HepG2 (cell line): ENCODE measurements around the gene HNRNPH2. TPM values are rescaled to one million over a fixed set of nuclear protein-coding genes. Genes with fewer than 3 reads are reported as not detected.

Experiments used
- BRD4 ChIP-seq: sonication (generic); formaldehyde crosslinking; IDR thresholded peaks from 2 replicates; pipeline ENCODE4 v1.4.0; 2020; ENCODE audit warnings: missing genetic modification reagents
- CHD2 ChIP-seq: IDR thresholded peaks from 2 replicates; pipeline ENCODE4 v1.6.1; 2011; ENCODE audit warnings: low read depth, low read length, improper control_type of control experiment
- ETV6 ChIP-seq: sonication (generic); formaldehyde crosslinking; conservative IDR thresholded peaks from 2 replicates; pipeline ENCODE4 v1.4.0; 2020; ENCODE audit warnings: missing genetic modification reagents
- GPN1 ChIP-seq: sonication (generic); formaldehyde crosslinking; IDR thresholded peaks from 2 replicates; pipeline ENCODE4 v1.5.1; 2020; ENCODE audit warnings: missing genetic modification reagents, borderline replicate concordance
- HNRNPLL ChIP-seq: fragments of 200-400 bp; formaldehyde crosslinking; IDR thresholded peaks from 2 replicates; pipeline ENCODE4 v1.6.1; 2017; ENCODE audit warnings: mild to moderate bottlenecking, low read depth, low read length; ENCODE audit not compliant: poor library complexity, severe bottlenecking
- MBD4 ChIP-seq: IDR thresholded peaks from 2 replicates; pipeline ENCODE4 v1.6.1; 2012; ENCODE audit warnings: low read length, inconsistent platforms, borderline replicate concordance
- MTA1 ChIP-seq: sonication (generic); formaldehyde crosslinking; IDR thresholded peaks from 2 replicates; pipeline ENCODE4 v1.4.0; 2020; ENCODE audit warnings: missing genetic modification reagents, mild to moderate bottlenecking, borderline replicate concordance
- RAD51 ChIP-seq: fragments of 450-650 bp; IDR thresholded peaks from 2 replicates; pipeline ENCODE4 v1.6.1; 2016; ENCODE audit warnings: borderline replicate concordance
- SATB2 ChIP-seq: sonication (generic); formaldehyde crosslinking; IDR thresholded peaks from 2 replicates; pipeline ENCODE4 v1.5.0; 2020; ENCODE audit warnings: missing genetic modification reagents
- SSRP1 ChIP-seq: IDR thresholded peaks from 2 replicates; pipeline ENCODE4 v1.6.1; 2016; ENCODE audit warnings: control low read depth
- TCF12 ChIP-seq, 2 experiments: fragments of 450-650 bp in 1 of 2; sonication (generic) in 1 of 2; formaldehyde crosslinking in 1 of 2; IDR thresholded peaks; 2 replicates each; pipeline versions ENCODE4 v1.6.1 to v1.8.0; 2017 to 2022; ENCODE audit warnings: antibody characterized with exemption in 1 of 2, mild to moderate bottlenecking in 1 of 2, missing genetic modification reagents in 1 of 2, moderate library complexity in 1 of 2
- TGIF2 ChIP-seq: IDR thresholded peaks from 2 replicates; pipeline ENCODE4 v1.6.1; 2016; ENCODE audit warnings: control low read depth, missing compliant biosample characterization
- ZFAT ChIP-seq: sonication (generic); formaldehyde crosslinking; conservative IDR thresholded peaks from 2 replicates; pipeline ENCODE4 v1.8.1; 2023; ENCODE audit warnings: missing genetic modification reagents, inconsistent platforms
- ZNF430 ChIP-seq: sonication (generic); formaldehyde crosslinking; IDR thresholded peaks from 2 replicates; pipeline ENCODE4 v1.9.0; 2021; ENCODE audit warnings: mild to moderate bottlenecking, missing genetic modification reagents
- ZNF431 ChIP-seq: sonication (generic); formaldehyde crosslinking; IDR thresholded peaks from 2 replicates; pipeline ENCODE4 v1.9.0; 2022; ENCODE audit warnings: missing genetic modification reagents, low read depth, mild to moderate bottlenecking, borderline replicate concordance
- ZNF446 ChIP-seq: sonication (generic); formaldehyde crosslinking; IDR thresholded peaks from 2 replicates; pipeline ENCODE4 v1.5.0; 2020; ENCODE audit warnings: mild to moderate bottlenecking, missing genetic modification reagents
- ZNF496 ChIP-seq: sonication (generic); formaldehyde crosslinking; IDR thresholded peaks from 2 replicates; pipeline ENCODE4 v1.8.1; 2023; ENCODE audit warnings: mild to moderate bottlenecking, moderate library complexity, missing genetic modification reagents; ENCODE audit not compliant: insufficient replicate concordance
- ZNF652 ChIP-seq: IDR thresholded peaks from 2 replicates; pipeline ENCODE4 v1.6.1; 2016; ENCODE audit warnings: low read depth, borderline replicate concordance
- polyA plus RNA-seq, 8 experiments: library from polyadenylated mRNA; depleted of rRNA in 3 of 8; stranded (reverse) in 7 of 8; unstranded in 1 of 8; fragments of >200 nt; fragmentation: Illumina TruSeq in 4 of 8; extraction: Trizol in 4 of 8; gene quantifications; 2 replicates each; pipeline versions ENCODE4 v1.2.1 to v1.2.3, GENCODE V29; 2011 to 2016; ENCODE audit warnings: low read depth in 4 of 8, missing spikeins in 1 of 8, mixed read lengths in 1 of 8; ENCODE audit not compliant: insufficient read depth in 1 of 8
- total RNA-seq, 5 experiments: library from RNA; depleted of rRNA; stranded (reverse); fragments of >200 nt; fragmentation: Illumina TruSeq; extraction: Trizol; gene quantifications; 2 replicates each; pipeline ENCODE4 v1.2.3, GENCODE V29; 2016; ENCODE audit warnings: low read depth in 1 of 5
- TF ChIP-seq, protein P1 (sequence below): sonication (generic); formaldehyde crosslinking; IDR thresholded peaks from 2 replicates; pipeline ENCODE4 v1.8.1; 2023; ENCODE audit warnings: mild to moderate bottlenecking, inconsistent platforms, moderate library complexity, missing genetic modification reagents, borderline replicate concordance
- TF ChIP-seq, protein P2 (sequence below): sonication (generic); formaldehyde crosslinking; IDR thresholded peaks from 2 replicates; pipeline ENCODE4 v1.5.0; 2020; ENCODE audit warnings: mild to moderate bottlenecking, missing genetic modification reagents, moderate library complexity
- TF ChIP-seq, protein P3 (sequence below): sonication (generic); formaldehyde crosslinking; IDR thresholded peaks from 2 replicates; pipeline ENCODE4 v1.4.0; 2020; ENCODE audit warnings: missing genetic modification reagents; ENCODE audit errors: not compliant biosample characterization
- TF ChIP-seq, protein P4 (sequence below): sonication (generic); formaldehyde crosslinking; IDR thresholded peaks from 2 replicates; pipeline ENCODE4 v1.4.0; 2020; ENCODE audit warnings: mild to moderate bottlenecking, missing genetic modification reagents
- TF ChIP-seq, protein P5 (sequence below): sonication (generic); formaldehyde crosslinking; IDR thresholded peaks from 2 replicates; pipeline ENCODE4 v1.8.1; 2023; ENCODE audit warnings: mild to moderate bottlenecking, missing genetic modification reagents

HNRNPH2 gene
- total and polyA plus RNA-seq, 2 of the 13 experiments (the other 11 are each of a cell fraction or from before 2014, with no cell fraction given) = 23.8 to 56.9 TPM

DNA sequence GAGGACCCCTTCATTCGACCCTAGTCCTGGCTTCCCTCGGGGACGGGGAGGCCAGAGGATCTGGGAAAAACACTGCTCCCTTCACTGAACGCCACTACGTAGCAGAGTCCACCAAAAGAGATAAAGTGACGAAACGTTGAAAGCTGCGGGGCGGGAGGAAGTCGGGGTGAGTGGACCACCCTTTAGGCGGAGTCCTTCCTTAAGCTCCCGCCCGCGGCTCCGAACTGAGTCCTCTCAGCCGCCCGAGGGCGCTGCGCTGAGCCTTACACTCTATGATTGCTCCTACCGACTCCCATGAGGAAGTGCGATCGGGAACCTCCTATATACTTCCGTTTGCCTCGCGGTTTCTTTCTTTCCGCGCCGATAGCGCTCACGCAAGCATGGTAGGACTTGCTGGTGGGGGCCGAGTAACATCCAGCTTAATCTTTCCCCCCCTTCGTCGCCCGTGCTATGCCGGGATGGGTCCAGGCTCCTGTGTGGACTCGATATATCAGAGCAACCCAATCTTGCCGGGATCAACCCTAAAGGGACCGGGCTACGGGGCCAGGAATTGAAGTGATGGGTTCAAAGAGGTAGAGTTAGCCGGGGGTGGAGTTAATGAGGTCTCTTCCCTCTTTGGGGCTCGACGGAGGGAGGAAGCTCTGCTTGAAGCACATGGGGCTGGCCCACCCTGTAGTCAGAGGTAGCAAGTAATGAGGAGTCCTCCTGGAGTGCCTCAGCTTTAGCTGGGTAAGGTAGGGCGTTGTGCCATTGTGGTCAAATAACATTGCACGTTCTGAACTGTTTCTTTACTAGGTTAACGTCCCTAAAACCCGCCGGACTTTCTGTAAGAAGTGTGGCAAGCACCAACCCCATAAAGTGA, 17.1 kb upstream of the HNRNPH2 start, which contains the start of gene RPL36A (continued):
- TF ChIP-seq RAD51 = no peak
- TF ChIP-seq GPN1 (CRISPR knock-in tag) = no peak
- no peak for TF ChIP-seq SSRP1
- TF ChIP-seq ETV6 = no peak
- TF ChIP-seq SATB2 (CRISPR knock-in tag) = no peak
- no peak for TF ChIP-seq MTA1 (CRISPR knock-in tag)
- TF ChIP-seq BRD4 (CRISPR knock-in tag) = no peak
- TF ChIP-seq TGIF2 = 0 out of 2 replicates have a peak, but pooled peaks have one; percentile 49
- TF ChIP-seq ZNF430 (CRISPR knock-in tag) = 0 out of 2 replicates have a peak, but pooled peaks have one; percentile 45
- peak; percentile 14; the same call in 1 of the 2 replicates for TF ChIP-seq CHD2
- TF ChIP-seq, protein P1, sequence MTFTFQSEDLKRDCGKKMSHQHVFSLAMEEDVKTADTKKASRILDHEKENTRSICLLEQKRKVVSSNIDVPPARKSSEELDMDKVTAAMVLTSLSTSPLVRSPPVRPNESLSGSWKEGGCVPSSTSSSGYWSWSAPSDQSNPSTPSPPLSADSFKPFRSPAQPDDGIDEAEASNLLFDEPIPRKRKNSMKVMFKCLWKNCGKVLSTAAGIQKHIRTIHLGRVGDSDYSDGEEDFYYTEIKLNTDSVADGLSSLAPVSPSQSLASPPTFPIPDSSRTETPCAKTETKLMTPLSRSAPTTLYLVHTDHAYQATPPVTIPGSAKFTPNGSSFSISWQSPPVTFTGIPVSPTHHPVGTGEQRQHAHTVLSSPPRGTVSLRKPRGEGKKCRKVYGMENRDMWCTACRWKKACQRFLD (CRISPR knock-in tag) = no peak
- no peak for TF ChIP-seq ZFAT (CRISPR knock-in tag)
- TF ChIP-seq, protein P2, sequence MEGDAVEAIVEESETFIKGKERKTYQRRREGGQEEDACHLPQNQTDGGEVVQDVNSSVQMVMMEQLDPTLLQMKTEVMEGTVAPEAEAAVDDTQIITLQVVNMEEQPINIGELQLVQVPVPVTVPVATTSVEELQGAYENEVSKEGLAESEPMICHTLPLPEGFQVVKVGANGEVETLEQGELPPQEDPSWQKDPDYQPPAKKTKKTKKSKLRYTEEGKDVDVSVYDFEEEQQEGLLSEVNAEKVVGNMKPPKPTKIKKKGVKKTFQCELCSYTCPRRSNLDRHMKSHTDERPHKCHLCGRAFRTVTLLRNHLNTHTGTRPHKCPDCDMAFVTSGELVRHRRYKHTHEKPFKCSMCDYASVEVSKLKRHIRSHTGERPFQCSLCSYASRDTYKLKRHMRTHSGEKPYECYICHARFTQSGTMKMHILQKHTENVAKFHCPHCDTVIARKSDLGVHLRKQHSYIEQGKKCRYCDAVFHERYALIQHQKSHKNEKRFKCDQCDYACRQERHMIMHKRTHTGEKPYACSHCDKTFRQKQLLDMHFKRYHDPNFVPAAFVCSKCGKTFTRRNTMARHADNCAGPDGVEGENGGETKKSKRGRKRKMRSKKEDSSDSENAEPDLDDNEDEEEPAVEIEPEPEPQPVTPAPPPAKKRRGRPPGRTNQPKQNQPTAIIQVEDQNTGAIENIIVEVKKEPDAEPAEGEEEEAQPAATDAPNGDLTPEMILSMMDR (CRISPR knock-in tag) = peak; percentile 83
- no peak for TF ChIP-seq HNRNPLL
- no peak for TF ChIP-seq ZNF652 (CRISPR knock-in tag)
- TF ChIP-seq TCF12 (IDR thresholded peaks at IDR 0.05) = no peak
- no peak for TF ChIP-seq TCF12 (CRISPR knock-in tag; IDR thresholded peaks at IDR 0.05)
- no peak for TF ChIP-seq ZNF431 (CRISPR knock-in tag)
- TF ChIP-seq, protein P3, sequence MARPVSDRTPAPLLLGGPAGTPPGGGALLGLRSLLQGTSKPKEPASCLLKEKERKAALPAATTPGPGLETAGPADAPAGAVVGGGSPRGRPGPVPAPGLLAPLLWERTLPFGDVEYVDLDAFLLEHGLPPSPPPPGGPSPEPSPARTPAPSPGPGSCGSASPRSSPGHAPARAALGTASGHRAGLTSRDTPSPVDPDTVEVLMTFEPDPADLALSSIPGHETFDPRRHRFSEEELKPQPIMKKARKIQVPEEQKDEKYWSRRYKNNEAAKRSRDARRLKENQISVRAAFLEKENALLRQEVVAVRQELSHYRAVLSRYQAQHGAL (CRISPR knock-in tag) = no peak
- no peak for TF ChIP-seq MBD4
- no peak for TF ChIP-seq ZNF446
- TF ChIP-seq, protein P4, sequence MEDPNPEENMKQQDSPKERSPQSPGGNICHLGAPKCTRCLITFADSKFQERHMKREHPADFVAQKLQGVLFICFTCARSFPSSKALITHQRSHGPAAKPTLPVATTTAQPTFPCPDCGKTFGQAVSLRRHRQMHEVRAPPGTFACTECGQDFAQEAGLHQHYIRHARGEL (CRISPR knock-in tag) = no peak
- TF ChIP-seq, protein P5, sequence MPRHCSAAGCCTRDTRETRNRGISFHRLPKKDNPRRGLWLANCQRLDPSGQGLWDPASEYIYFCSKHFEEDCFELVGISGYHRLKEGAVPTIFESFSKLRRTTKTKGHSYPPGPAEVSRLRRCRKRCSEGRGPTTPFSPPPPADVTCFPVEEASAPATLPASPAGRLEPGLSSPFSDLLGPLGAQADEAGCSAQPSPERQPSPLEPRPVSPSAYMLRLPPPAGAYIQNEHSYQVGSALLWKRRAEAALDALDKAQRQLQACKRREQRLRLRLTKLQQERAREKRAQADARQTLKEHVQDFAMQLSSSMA (CRISPR knock-in tag) = no peak
- no peak for TF ChIP-seq ZNF496 (CRISPR knock-in tag)
